K562 treated with DMSO at 1 percent for 24 hours (cell line): ENCODE results near the gene OR5D16. TPM values are rescaled to one million over a fixed set of nuclear protein-coding genes. Genes with fewer than 3 reads are reported as not detected.

Experiments
- total RNA-seq: library from RNA; unstranded; fragments of 300-600 nt; gene quantifications from 2 replicates; pipeline ENCODE4 v1.2.3, GENCODE V29; 2022; ENCODE audit warnings: low read depth; ENCODE audit not compliant: insufficient read depth

Gene OR5D16
- total RNA-seq: not detected in 2 replicates

GRCh38 chr11:55838452-55838851 is at the start of gene OR5D16:
TSS of gene OR5D16 (plus strand) at chr11:55838752. CDS start at chr11:55838752, 0 bp downstream.

DNA sequence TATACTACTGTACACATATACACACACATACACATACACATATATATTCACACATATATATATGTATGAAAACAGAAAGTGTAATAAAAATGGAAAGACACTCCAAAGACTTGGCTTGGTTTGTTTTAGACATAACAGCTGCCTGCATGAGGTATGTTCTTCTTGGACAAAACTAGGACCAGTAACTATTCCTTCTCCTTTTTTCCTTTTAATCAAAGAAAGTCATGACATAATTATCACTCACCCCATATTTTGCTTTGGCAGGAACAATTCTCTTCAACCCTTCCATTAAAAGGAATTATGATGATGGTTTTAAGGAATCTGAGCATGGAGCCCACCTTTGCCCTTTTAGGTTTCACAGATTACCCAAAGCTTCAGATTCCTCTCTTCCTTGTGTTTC is 43.3 kb upstream of the OR5D16 start, which contains the start of gene OR5D14:
Gene OR5D14, plus strand, starts transcription at position 301 of the 400 bp plus-strand sequence. Its CDS starts 0 bp downstream, at position 301.

DNA sequence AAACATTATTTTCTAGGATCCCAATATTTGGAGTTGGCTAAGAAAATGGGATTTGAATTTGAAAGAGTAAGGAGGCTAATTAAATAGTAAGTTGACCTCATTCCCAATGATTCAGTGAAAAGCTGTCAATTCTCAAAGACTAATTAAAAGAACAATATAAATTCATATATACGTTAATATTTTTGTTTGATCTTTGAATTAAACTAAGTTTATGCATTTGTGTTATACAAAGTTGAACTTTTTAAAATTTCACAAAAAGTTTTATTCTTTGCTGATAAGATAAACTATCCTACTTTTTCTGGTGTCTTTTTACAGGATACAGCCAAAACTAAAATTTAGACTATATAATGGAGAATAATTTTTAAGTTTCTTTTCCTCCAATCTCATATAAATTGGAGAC is 27.5 kb upstream of the OR5D16 start, which contains the start of gene OR5L1:
Gene OR5L1, plus strand, starts transcription at position 301 of the 400 bp plus-strand sequence. CDS start 100 bp downstream, outside the sequence.

GRCh38 chr11:55819330-55819729 is 19.2 kb upstream of the OR5D16 start, which contains the start of gene OR5D18:
TSS of gene OR5D18 (plus strand) at chr11:55819630. CDS start at chr11:55819630, 0 bp downstream.

DNA sequence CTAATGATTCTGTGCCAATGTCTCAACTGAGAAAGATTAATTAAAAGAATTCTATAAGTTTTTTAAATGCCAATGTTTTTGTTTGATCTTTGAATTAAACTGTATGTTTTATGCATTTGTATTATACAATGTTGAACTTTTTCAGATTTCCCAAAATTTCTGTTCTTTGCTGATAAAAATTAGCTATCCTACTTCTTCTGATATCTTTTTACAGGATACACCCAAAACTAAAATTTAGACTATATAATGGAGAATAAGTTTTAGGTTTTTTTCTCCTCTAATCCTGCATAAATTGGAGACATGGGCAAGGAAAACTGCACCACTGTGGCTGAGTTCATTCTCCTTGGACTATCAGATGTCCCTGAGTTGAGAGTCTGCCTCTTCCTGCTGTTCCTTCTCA is 11.6 kb upstream of the OR5D16 start, which contains the start of gene OR5L2:
Gene OR5L2, plus strand, starts transcription at position 301 of the 400 bp plus-strand sequence. Its CDS starts 0 bp downstream, at position 301.

DNA sequence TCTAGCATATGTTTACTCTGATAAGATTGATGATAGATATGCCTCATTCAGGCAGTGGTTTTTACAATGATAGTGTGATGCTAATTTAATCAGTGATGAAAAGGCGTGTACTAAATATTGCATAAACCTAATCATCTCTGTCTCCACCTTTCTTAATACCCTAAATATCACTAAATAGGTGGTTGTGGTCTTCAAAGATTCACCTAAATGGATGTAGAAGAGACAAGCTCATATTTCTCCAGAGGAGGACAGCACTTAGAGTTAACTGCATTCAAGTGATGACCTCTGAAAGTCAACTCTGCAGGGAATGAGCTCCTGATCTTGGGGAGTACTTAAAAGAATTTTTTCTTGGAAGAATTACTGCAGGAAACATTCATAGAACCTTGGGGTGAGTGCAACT is 44.4 kb downstream of the OR5D16 start, which contains the start of gene TRIM51:
Gene TRIM51, plus strand, starts transcription at position 301 of the 400 bp plus-strand sequence. CDS start 2,132 bp downstream, outside the sequence.

Other genes starting within 250 kb of the OR5D16 start
- not detected in 2 replicates for gene OR4C11, start 231.1 kb upstream of the OR5D16 start, total RNA-seq
- gene OR4P4, start 203.6 kb upstream of the OR5D16 start, total RNA-seq: not detected in 2 replicates
- gene OR4S2, start 190.4 kb upstream of the OR5D16 start, total RNA-seq: not detected in 2 replicates
- gene OR4C6, start 176.6 kb upstream of the OR5D16 start, total RNA-seq: not detected in 2 replicates
- not detected in 2 replicates for gene OR5D13, start 65.3 kb upstream of the OR5D16 start, total RNA-seq
- gene OR5D14, start 43.2 kb upstream of the OR5D16 start, total RNA-seq: not detected in 2 replicates
- gene OR5L1, start 27.4 kb upstream of the OR5D16 start, total RNA-seq: not detected in 2 replicates
- not detected in 2 replicates for gene OR5D18, start 19.1 kb upstream of the OR5D16 start, total RNA-seq
- gene OR5L2, start 11.5 kb upstream of the OR5D16 start, total RNA-seq: not detected in 2 replicates
- not detected in 2 replicates for gene TRIM51, start 44.5 kb downstream of the OR5D16 start, total RNA-seq
- not detected in 2 replicates for gene OR5W2, start 75.8 kb downstream of the OR5D16 start, total RNA-seq
- not detected in 2 replicates for gene OR5I1, start 97.6 kb downstream of the OR5D16 start, total RNA-seq
- not detected in 2 replicates for gene OR10AG1, start 131.2 kb downstream of the OR5D16 start, total RNA-seq
- not detected in 2 replicates for gene OR5F1, start 155.9 kb downstream of the OR5D16 start, total RNA-seq
- gene OR5AS1, start 188.9 kb downstream of the OR5D16 start, total RNA-seq: not detected in 2 replicates